ACHN (cell line): ENCODE results near the gene XKR7.

Source experiments
- DNase-seq: peaks from one replicate; pipeline ENCODE4 v3.0.0-alpha.2; 2015
- in situ Hi-C: cut with HindIII; loops from 2 replicates; pipeline ENCODE4 v1.10.0; 2017; ENCODE audit warnings: low sequenced_read_pairs, low pct_ligation_motif_present, low pct_unique_long_range_greater_than_20kb

The XKR7 gene

GRCh38 chr20:31972471-31973021 is 4.6 kb downstream of the XKR7 start:
- peak; percentile 91 for DNase-seq
- in situ Hi-C loops: no loop called here

DNA sequence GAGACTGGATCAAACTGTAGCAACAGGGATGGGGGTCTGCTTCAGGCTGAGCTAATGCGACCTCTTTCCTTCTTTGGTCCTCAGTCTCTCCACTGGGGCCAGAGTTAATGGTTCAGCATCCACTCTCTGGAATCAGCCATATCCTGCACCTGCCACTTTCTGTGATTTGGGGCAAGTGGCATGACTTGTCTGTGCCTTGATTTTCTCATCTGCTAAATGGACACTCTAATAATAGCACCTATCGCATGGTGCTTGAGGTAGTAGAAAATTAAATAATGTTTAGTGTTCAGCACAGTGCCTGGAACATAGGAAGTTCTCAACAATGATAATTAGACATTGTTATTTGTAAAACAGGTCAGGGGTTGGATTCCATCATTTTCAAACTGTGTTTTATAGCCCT is 6.3 kb downstream of the XKR7 start:
- in situ Hi-C loops: no loop called here
- no peak for DNase-seq

DNA sequence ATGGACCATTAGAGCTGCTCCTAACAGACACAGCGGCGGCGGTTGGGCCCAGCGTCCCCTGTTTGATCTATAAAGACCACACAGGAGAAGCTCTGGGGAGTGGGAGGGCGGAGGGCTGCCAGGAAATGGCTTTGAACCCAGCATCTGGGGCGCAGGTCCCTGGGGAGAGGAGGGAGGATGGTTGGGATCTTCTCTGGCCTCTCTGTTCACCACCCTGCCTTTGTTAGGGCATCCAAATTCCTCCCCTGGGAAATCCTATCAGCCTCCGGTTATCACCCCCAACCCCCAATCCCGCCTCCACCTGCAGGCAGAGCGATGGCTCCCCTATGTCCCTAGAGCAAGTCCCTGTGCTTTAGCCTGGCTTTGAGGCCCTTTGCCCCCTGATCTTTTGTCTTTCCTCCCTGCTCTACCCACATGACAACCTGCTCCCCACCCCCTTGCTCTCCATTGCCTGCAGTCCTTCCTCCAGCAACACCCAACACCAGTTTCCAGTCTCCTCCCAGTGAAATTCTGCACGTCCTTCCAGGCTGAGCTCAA is 7.1 kb downstream of the XKR7 start:
- in situ Hi-C loops: no loop called here

DNA sequence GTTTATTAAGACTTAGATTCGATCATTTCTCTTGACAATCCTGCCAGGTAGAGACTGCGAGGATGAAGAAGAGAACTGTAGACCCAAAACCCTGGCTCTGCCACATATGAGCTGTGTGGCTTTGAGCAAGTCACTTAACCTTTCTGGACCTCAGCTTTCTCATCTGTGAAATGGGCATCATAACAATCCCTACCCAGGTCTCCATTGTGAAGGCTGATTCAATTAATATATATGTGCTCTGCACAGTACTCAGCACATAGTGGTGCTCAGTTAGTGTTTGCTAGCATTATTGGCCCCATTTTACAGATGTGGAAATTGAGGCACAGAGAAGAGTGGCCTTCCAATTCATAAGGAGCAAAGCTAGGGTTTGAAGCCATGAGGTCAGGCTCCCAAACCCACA is 7.9 kb downstream of the XKR7 start:
- in situ Hi-C loops: no loop called here
- no peak for DNase-seq

More for the DNA sequence above, 7.1 kb downstream of the XKR7 start:
- DNase-seq: no peak

DNA sequence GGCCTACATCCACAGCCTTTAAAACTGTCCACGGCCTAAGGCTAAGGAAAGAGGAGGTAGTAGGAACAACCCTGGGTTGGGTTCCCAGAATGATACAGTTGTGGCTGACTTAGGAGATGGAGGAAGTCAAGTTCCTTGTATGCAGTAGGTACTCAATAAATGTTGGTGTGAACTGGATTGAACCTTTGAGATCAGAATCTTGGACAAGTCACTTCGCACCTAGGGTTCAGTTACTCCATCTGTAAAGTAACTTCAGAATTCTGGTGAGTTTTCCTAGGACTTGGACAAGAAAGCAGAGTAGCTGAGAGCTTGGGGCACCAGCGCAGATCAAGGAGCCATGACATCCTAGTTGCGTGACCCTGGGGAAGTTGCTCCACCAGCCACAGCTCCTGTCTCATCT is 9.1 kb downstream of the XKR7 start:
- in situ Hi-C loops: no loop called here
- no peak for DNase-seq

- in situ Hi-C loops: no loop called here
- DNase-seq: no peak
Observed at GRCh38 chr20:31979713-31980426, 11.9 kb downstream of the XKR7 start.

DNA sequence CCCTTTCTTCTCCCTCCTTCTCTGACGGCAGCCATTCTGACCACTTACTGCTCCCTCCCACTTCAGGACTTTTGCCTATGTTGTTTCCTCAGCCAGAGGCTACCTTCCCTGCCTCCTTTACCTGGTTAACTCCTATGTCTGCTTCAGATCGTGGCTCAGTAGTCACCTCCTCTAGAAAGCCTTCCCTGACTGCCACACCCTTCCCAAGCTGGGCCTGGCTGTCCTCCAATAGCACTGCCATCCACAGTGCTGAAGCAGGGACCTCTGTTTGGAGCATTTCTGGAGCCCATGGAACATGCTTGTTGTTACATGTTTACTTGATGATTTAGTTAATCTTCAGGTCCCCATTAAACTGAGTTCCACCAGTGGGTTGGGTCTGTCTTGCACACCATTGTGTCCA is 13.8 kb downstream of the XKR7 start:
- in situ Hi-C loops: no loop called here

GRCh38 chr20:31984981-31985471 is 17.1 kb downstream of the XKR7 start:
- DNase-seq: no peak
- in situ Hi-C loops: no loop called here

More for the DNA sequence above, 13.8 kb downstream of the XKR7 start:
- DNase-seq: no peak

- in situ Hi-C loops: no loop called here
- DNase-seq: peak; percentile 15
Observed at GRCh38 chr20:31987744-31988143, 19.8 kb downstream of the XKR7 start.

GRCh38 chr20:31988430-31989015 is 20.6 kb downstream of the XKR7 start:
- no peak for DNase-seq
- in situ Hi-C loops: no loop called here

- DNase-seq: no peak
- in situ Hi-C loops: no loop called here
Observed at GRCh38 chr20:31989030-31989645, 21.2 kb downstream of the XKR7 start.

DNA sequence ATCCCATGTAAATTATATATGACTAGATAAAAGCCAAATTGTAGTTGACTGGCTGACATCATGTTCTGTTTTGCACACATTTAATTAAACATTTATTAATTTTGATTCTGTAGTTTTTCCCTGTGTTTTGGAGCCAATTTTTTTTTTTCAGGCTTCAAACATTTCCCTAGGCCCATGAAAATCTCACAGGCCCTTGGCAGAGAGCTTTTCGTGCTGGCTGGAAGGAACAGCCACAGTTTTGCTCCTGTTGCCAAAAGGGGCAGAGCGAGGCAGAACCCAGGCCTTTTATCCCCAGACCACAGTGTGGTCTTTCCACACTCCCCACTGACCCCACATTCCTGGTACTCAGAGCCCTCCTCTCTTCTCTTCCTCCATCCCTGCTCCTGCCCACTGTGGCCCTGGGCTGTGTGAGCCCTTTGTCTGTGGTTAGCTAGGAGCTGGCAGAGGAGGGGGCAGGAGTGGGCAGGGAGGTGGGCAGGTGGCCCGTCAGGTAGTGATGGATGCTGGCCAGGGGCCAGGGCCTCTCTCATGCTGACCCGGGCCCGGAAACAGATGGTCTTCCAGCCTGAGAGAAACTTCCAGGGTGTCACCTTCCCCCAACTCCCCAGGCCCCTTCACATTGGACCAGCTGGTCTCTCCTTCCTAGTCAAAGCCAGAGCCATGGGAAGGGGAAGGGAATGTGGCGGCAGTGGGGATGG is 22.8 kb downstream of the XKR7 start:
- in situ Hi-C loops: no loop called here
- no peak for DNase-seq

GRCh38 chr20:31991339-31991705 is 23.4 kb downstream of the XKR7 start:
- in situ Hi-C loops: no loop called here
- no peak for DNase-seq

GRCh38 chr20:31992086-31992485 is 24.1 kb downstream of the XKR7 start:
- in situ Hi-C loops: no loop called here
- no peak for DNase-seq

- in situ Hi-C loops: no loop called here
- DNase-seq: no peak
Observed at GRCh38 chr20:31996996-31997395, 29.0 kb downstream of the XKR7 start.

DNA sequence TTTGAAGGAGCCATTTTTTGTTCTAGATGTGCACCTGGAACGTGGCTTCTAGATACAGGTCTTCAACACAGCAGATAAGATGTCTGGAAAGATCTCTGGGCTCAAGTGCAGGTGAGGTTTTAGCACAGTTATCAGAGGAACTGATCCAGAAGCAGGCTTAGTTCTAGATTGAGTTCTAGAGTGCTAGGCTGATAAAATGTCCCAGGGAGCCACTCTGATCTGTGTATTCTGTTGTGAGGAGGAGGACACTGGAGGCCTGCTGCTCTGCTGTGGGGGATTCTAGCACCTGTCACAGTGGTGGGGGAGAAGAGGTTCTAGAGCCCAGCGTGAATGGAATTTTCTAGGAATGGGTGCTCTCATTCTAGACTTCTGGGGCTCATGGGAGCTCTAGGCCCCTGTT is 30.3 kb downstream of the XKR7 start:
- no peak for DNase-seq
- in situ Hi-C loops: no loop called here

- no peak for DNase-seq
- in situ Hi-C loops: no loop called here
Observed at GRCh38 chr20:32003325-32003724, 35.4 kb downstream of the XKR7 start.

- DNase-seq: peak; percentile 34
- in situ Hi-C loops: no loop called here
Observed at GRCh38 chr20:32004963-32005362, 37.0 kb downstream of the XKR7 start.

GRCh38 chr20:32006053-32006452 is 38.1 kb downstream of the XKR7 start:
- in situ Hi-C loops: no loop called here

More at GRCh38 chr20:32006053-32006452, 38.1 kb downstream of the XKR7 start:
- DNase-seq: no peak
